Body of pancreas (tissue), 4 donors: Measurements from ENCODE around the gene PRKD1. TPM values are rescaled to one million over a fixed set of nuclear protein-coding genes. Genes with fewer than 3 reads are reported as not detected.

Experiments used
- ATAC-seq: fragments of 150-250 bp; one replicate; pipeline ENCODE4 v1.9.1; 2016
- DNase-seq, 4 donors: peaks; one replicate each; pipeline ENCODE4 v3.0.0-alpha.2; 2019
- H3K27ac ChIP-seq, 4 donors: fragments of 200-600 bp; sonication (generic); 1 replicate in 3 of 4; 2 replicates in 1 of 4; pipeline versions ENCODE4 v1.5.1 to v1.6.1; 2016 to 2019; ENCODE audit warnings: mild to moderate bottlenecking in 1 of 4, mixed read lengths in 1 of 4, moderate library complexity in 1 of 4
- H3K27me3 ChIP-seq, 2 donors: fragments of 200-600 bp; sonication (generic); one replicate each; pipeline ENCODE4 v1.6.0; 2016; ENCODE audit warnings: mild to moderate bottlenecking in 1 of 2
- H3K36me3 ChIP-seq, 2 donors: fragments of 200-600 bp; sonication (generic); replicated peaks in 1 of 2; 2 replicates each; pipeline ENCODE4 v1.5.1; 2016; ENCODE audit warnings: low read depth in 2 of 2; ENCODE audit not compliant: insufficient read depth in 1 of 2
- H3K4me1 ChIP-seq: fragments of 200-600 bp; sonication (generic); one replicate; pipeline ENCODE4 v1.6.0; 2016
- H3K4me3 ChIP-seq, 2 donors: fragments of 200-600 bp; sonication (generic); 1 replicate in 1 of 2; 2 replicates in 1 of 2; pipeline ENCODE4 v1.5.1; 2016 to 2019
- H3K9me3 ChIP-seq, 3 donors: fragments of 200-600 bp; sonication (generic); 1 replicate in 2 of 3; 2 replicates in 1 of 3; pipeline ENCODE4 v1.5.1; 2016
- POLR2A ChIP-seq, 3 donors: fragments of 450-650 bp; IDR thresholded peaks; one replicate each; pipeline ENCODE4 v1.6.1; 2016; ENCODE audit warnings: antibody characterized with exemption in 3 of 3, mild to moderate bottlenecking in 2 of 3
- WGBS, 2 donors: methylation state at CpG; one replicate each; pipeline ENCODE4 v1.1.5; 2017; 5-methylcytosine and 5-hydroxymethylcytosine counted together
- intact Hi-C: fragments of 100-400 bp; cut with DNase I; formaldehyde crosslinking; loops from one replicate; pipeline ENCODE4 v1.15.1; 2023
- total RNA-seq, 2 donors: library from RNA; depleted of rRNA; stranded (reverse); fragments of >200 nt; gene quantifications; one replicate each; pipeline ENCODE4 v1.1.0, GENCODE V29; 2016
- TF ChIP-seq, protein P1 (sequence below), 7 experiments: fragments of 450-650 bp in 4 of 7; fragments of 200-600 bp in 3 of 7; sonication (generic) in 3 of 7; IDR thresholded peaks; one replicate each; pipeline ENCODE4 v1.5.1; 2016 to 2019; ENCODE audit warnings: antibody characterized with exemption in 7 of 7

PRKD1 gene
- total RNA-seq, 2 donors from 2014 or later, result 5.3 to 14.8 TPM

DNA sequence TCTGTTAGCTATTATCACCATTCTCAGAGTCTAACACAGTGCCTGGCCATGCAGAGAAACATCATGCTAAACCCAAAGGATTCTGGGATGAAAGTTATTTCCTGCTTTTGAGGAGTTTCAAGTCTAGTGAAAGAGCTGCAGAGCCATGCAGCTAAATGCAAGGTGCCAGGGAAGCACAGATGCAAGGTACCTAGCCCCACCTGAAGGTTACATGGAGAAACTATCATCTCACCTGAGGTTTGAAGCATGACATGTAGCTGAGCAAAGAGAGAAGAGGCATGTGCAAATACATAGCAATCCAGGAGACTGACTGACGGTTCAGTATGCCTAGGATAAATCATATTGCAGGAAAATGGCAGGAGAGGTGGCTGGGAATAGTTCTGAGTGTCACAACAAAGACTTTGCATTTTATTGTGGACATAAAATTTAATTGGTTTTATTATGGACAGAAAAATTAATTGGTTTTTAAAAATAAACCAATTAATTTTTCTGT, 170.4 kb downstream of the PRKD1 start:
- H3K27me3 ChIP-seq, result no peaks in the 10 kb centered on the region
- TF ChIP-seq, protein P1, sequence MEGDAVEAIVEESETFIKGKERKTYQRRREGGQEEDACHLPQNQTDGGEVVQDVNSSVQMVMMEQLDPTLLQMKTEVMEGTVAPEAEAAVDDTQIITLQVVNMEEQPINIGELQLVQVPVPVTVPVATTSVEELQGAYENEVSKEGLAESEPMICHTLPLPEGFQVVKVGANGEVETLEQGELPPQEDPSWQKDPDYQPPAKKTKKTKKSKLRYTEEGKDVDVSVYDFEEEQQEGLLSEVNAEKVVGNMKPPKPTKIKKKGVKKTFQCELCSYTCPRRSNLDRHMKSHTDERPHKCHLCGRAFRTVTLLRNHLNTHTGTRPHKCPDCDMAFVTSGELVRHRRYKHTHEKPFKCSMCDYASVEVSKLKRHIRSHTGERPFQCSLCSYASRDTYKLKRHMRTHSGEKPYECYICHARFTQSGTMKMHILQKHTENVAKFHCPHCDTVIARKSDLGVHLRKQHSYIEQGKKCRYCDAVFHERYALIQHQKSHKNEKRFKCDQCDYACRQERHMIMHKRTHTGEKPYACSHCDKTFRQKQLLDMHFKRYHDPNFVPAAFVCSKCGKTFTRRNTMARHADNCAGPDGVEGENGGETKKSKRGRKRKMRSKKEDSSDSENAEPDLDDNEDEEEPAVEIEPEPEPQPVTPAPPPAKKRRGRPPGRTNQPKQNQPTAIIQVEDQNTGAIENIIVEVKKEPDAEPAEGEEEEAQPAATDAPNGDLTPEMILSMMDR (IDR thresholded peaks at IDR 0.05), result peak in 1 of 7 experiments; percentile 10
- TF ChIP-seq POLR2A (IDR thresholded peaks at IDR 0.05), result no peak
- no peaks in the 10 kb centered on the region for H3K36me3 ChIP-seq
- intact Hi-C loops, result no loop called here
- H3K4me1 ChIP-seq, result peaks cover 9% of the 10 kb centered on the region
- H3K9me3 ChIP-seq, result no peaks in the 10 kb centered on the region
- H3K27ac ChIP-seq, result no peak overlapping the region
- no peak for DNase-seq
- 93 to 96% methylated on average over 1 of the region's 1 CpG for WGBS, 2 donors
- no peak overlapping the region for H3K4me3 ChIP-seq
- no peak for ATAC-seq

DNA sequence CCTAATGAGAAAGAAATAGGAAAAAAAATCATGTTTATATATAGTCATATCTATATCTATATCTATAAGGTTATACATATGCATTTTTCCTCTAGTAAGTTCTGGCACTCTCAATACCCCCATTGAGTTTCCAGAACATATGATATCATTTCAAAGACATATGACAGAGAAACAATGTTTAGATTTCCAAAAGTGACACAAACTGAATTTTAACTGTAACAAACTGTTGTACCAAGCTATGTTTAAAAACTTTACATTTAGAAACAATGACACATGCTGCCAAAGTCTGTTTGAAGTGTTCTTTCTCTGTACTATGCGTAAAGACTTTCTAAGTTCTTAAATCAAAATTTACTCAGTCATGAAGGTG, 171.6 kb downstream of the PRKD1 start:
- H3K27me3 ChIP-seq, result no peaks in the 10 kb centered on the region
- H3K9me3 ChIP-seq, result no peaks in the 10 kb centered on the region
- DNase-seq (no peak), ATAC-seq (no peak)
- H3K4me1 ChIP-seq, result peaks cover 9% of the 10 kb centered on the region
- H3K4me3 ChIP-seq, result no peak overlapping the region
- 95 to 98% methylated on average over 1 of the region's 1 CpG for WGBS, 2 donors
- TF ChIP-seq, protein P1 (IDR thresholded peaks at IDR 0.05), result no peak
- TF ChIP-seq POLR2A (IDR thresholded peaks at IDR 0.05), result no peak
- H3K27ac ChIP-seq, result no peak overlapping the region
- intact Hi-C loops, result no loop called here
- H3K36me3 ChIP-seq, result no peaks in the 10 kb centered on the region

DNA sequence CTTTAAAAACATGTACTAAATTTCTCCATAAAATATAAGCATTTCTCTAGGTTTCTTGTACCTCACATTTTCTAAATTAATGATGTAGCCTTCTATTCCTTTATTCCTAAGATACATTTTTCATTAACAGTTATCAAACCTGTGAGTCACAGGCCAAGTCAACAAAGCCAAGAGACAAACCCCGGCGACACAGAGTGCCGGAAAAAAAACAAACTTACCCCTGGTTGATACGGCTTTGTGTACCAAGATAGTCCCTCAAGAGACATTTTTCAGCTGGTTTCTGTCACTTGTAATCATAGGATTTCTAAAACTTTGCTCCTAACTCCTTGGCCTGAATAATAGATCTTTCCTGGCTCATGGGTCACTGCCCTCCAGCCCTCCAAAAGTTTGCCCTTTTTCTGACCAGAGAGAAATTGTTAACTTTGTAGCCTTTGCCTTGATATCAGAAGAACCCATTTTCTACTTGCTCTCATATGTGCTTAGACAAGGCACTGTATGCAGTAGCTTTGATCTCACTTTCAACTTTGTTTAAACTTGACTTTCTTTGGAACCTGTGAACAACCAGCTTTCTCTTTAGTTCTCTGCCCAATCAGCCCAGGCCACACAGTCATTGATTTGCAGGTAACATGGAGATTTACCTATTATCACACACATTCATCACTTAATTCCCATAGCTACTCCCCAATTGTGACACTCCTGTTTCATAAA, 172.2 kb downstream of the PRKD1 start:
- Histone ChIP-seq H3K27me3 (no peaks in the 10 kb centered on the region), H3K27ac (peak overlapping the region; percentile 6 to 40 (median 10)), H3K9me3 (no peaks in the 10 kb centered on the region), H3K36me3 (no peaks in the 10 kb centered on the region), H3K4me1 (peaks cover 9% of the 10 kb centered on the region), H3K4me3 (no peak overlapping the region)
- intact Hi-C loops, result no loop called here
- ATAC-seq (peak; percentile 77), DNase-seq (peak in 3 of 4 donors; percentile 17 to 38 (median 21))
- 29 to 31% methylated on average over 4 of the region's 4 CpGs for WGBS, 2 donors
- TF ChIP-seq POLR2A (IDR thresholded peaks at IDR 0.05), result no peak
- TF ChIP-seq, protein P1 (IDR thresholded peaks at IDR 0.05), result no peak

DNA sequence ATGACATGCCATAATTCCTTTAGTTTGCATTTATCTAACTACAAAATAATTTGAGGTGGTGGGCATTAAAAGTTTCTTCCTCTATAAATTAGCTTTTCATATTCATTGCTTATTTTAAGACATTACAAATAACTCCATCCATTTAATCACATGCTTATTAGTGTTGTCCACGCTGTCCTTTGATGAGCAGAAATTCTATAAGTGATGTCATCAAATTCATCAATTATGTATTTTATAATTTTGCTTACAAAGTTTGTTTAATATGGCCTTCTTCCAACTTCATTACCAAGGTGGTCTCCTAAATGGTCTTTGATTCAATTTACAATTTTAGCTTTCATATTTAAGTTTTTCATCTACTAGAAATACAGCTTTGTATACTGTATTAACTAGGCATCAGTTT, 173.5 kb downstream of the PRKD1 start:
- Histone ChIP-seq H3K4me3 (no peak overlapping the region), H3K27ac (no peak overlapping the region), H3K4me1 (peaks cover 19% of the 10 kb centered on the region), H3K9me3 (no peaks in the 10 kb centered on the region), H3K36me3 (no peaks in the 10 kb centered on the region), H3K27me3 (no peaks in the 10 kb centered on the region)
- ATAC-seq (no peak), DNase-seq (no peak)
- TF ChIP-seq, protein P1 (IDR thresholded peaks at IDR 0.05), result no peak
- TF ChIP-seq POLR2A (IDR thresholded peaks at IDR 0.05), result no peak
- WGBS, 2 donors, result 57 to 100% methylated on average over 1 of the region's 1 CpG
- intact Hi-C loops, result no loop called here
